Activated CD8-positive, alpha-beta memory T cell treated with anti-CD3 and anti-CD28 coated beads for 48 hours (primary cell): ENCODE measurements around the gene AMPD3.

Experiments
- DNase-seq, 3 experiments: peaks; one replicate each; pipeline ENCODE4 v3.0.0-alpha.2; 2020; ENCODE audit warnings: low read depth in 2 of 3, low spot score in 2 of 3

AMPD3 gene

GRCh38 chr11:10537600-10537999, 82.5 kb downstream of the AMPD3 start:
- DNase-seq: no peak

- DNase-seq: no peak
Observed at GRCh38 chr11:10538924-10539323, 83.9 kb downstream of the AMPD3 start.

- no peak for DNase-seq
Observed at GRCh38 chr11:10539339-10539738, 84.3 kb downstream of the AMPD3 start.

- DNase-seq: no peak
Observed at GRCh38 chr11:10540546-10540914, 85.5 kb downstream of the AMPD3 start.

GRCh38 chr11:10540915-10541560, 86.0 kb downstream of the AMPD3 start, which contains the start of gene RNF141:
Gene RNF141 (minus strand): TSS chr11:10541187. CDS start chr11:10534158, 7,029 bp downstream.
- DNase-seq: peak; percentile 92 to 96 (median 95)

GRCh38 chr11:10541561-10541930, 86.5 kb downstream of the AMPD3 start:
- DNase-seq: no peak

- no peak for DNase-seq
Observed at GRCh38 chr11:10542776-10543175, 87.7 kb downstream of the AMPD3 start.

- no peak for DNase-seq
Observed at GRCh38 chr11:10543782-10544181, 88.7 kb downstream of the AMPD3 start.

GRCh38 chr11:10544491-10545465, 89.7 kb downstream of the AMPD3 start:
- no peak for DNase-seq

- no peak for DNase-seq
Observed at GRCh38 chr11:10550503-10551289, 95.6 kb downstream of the AMPD3 start.

GRCh38 chr11:10551290-10551592, 96.2 kb downstream of the AMPD3 start:
- DNase-seq: no peak

GRCh38 chr11:10551845-10552352, 96.8 kb downstream of the AMPD3 start:
- DNase-seq: no peak

- DNase-seq: no peak
Observed at GRCh38 chr11:10556590-10556989, 101.5 kb downstream of the AMPD3 start.
